NT2/D1 (cell line): Measurements from ENCODE around the gene INO80E.

ENCODE experiments used
- SUZ12 ChIP-seq: IDR thresholded peaks from 2 replicates; pipeline ENCODE4 v1.6.1; 2011; ENCODE audit not compliant: insufficient read length, insufficient read depth; ENCODE audit errors: extremely low read depth
- ZNF274 ChIP-seq: IDR thresholded peaks from 2 replicates; pipeline ENCODE4 v1.6.1; 2011; ENCODE audit warnings: mild to moderate bottlenecking, low read depth, low read length

GRCh38 chr16:29990034-29990433 is 6.0 kb upstream of the INO80E start:
- no peak for TF ChIP-seq ZNF274
- TF ChIP-seq SUZ12 = no peak
